ENCODE data around the gene MAPK1. TPM values are rescaled to one million over a fixed set of nuclear protein-coding genes. Genes with fewer than 3 reads are reported as not detected.

Gene MAPK1
- total RNA-seq, 2 experiments from 2014 or later = 39.4 to 44.0 TPM

- H3K4me3 Mint-ChIP-seq = no peak overlapping the region
- peaks cover 96% of the 10 kb centered on the region for H3K4me1 Mint-ChIP-seq (ENCODE audit: low read depth)
- TF ChIP-seq CTCF (IDR thresholded peaks at IDR 0.05) = no peak
- Histone ChIP-seq H3K27me3 (ENCODE audit: control insufficient read depth in 1 of 2, insufficient read depth in 2 of 2, low read length in 2 of 2) (no peaks in the 10 kb centered on the region), H3K9me3 (ENCODE audit: control insufficient read depth in 1 of 2, insufficient read depth in 1 of 2, low read length in 2 of 2) (no peaks in the 10 kb centered on the region), H3K4me1 (ENCODE audit: insufficient read depth, low read length) (peaks cover 57% of the 10 kb centered on the region), H3K27ac (ENCODE audit: low read depth in 1 of 2, low read length in 2 of 2) (no peak overlapping the region), H3K36me3 (ENCODE audit: insufficient read depth, low read length) (no peaks in the 10 kb centered on the region), H3K4me3 (ENCODE audit: low read length) (no peak overlapping the region)
- peaks cover 13% of the 10 kb centered on the region for H3K36me3 Mint-ChIP-seq (ENCODE audit: low read depth)
- ChIA-PET CTCF (interaction anchor here (1.8 kb wide), 1 partner anchor 10 kb away, joined by 4 read pairs; the partner anchor contains the start of gene MAPK1), POLR2A (no interaction called here)
- intact Hi-C loops (cut with DNase I, micrococcal nuclease) = no loop called here
- no peaks in the 10 kb centered on the region for H3K9me3 Mint-ChIP-seq
- H3K27ac Mint-ChIP-seq = no peak overlapping the region
- DNase-seq (no peak), ATAC-seq (ENCODE audit: poor library complexity) (no peak)
- no peaks in the 10 kb centered on the region for H3K27me3 Mint-ChIP-seq
These were observed 10.6 kb downstream of the MAPK1 start for GRCh38 chr22:21856868-21857267.

GRCh38 chr22:21856197-21856596, 11.2 kb downstream of the MAPK1 start:
- Histone ChIP-seq H3K4me1 (ENCODE audit: insufficient read depth, low read length) (peaks cover 52% of the 10 kb centered on the region), H3K36me3 (ENCODE audit: insufficient read depth, low read length) (no peaks in the 10 kb centered on the region), H3K27me3 (ENCODE audit: control insufficient read depth in 1 of 2, insufficient read depth in 2 of 2, low read length in 2 of 2) (no peaks in the 10 kb centered on the region), H3K4me3 (ENCODE audit: low read length) (no peak overlapping the region), H3K9me3 (ENCODE audit: control insufficient read depth in 1 of 2, insufficient read depth in 1 of 2, low read length in 2 of 2) (no peaks in the 10 kb centered on the region), H3K27ac (ENCODE audit: low read depth in 1 of 2, low read length in 2 of 2) (no peak overlapping the region)
- Mint-ChIP-seq H3K9me3 (no peaks in the 10 kb centered on the region), H3K27me3 (no peaks in the 10 kb centered on the region), H3K4me1 (ENCODE audit: low read depth) (peaks cover 96% of the 10 kb centered on the region), H3K27ac (peak overlapping the region; percentile 29), H3K36me3 (ENCODE audit: low read depth) (peaks cover 16% of the 10 kb centered on the region), H3K4me3 (peak overlapping the region; percentile 37)
- TF ChIP-seq CTCF (IDR thresholded peaks at IDR 0.05) = no peak
- DNase-seq (no peak), ATAC-seq (ENCODE audit: poor library complexity) (no peak)
- intact Hi-C loops (cut with DNase I, micrococcal nuclease) = no loop called here
- ChIA-PET CTCF (no interaction called here), POLR2A (interaction anchor here (1.0 kb wide), 1 partner anchor 11 kb away, joined by 3 read pairs; the partner anchor contains the start of gene MAPK1)

GRCh38 chr22:21855676-21856075, 11.8 kb downstream of the MAPK1 start:
- Histone ChIP-seq H3K27me3 (ENCODE audit: control insufficient read depth in 1 of 2, insufficient read depth in 2 of 2, low read length in 2 of 2) (no peaks in the 10 kb centered on the region), H3K4me3 (ENCODE audit: low read length) (no peak overlapping the region), H3K4me1 (ENCODE audit: insufficient read depth, low read length) (peaks cover 47% of the 10 kb centered on the region), H3K27ac (ENCODE audit: low read depth in 1 of 2, low read length in 2 of 2) (no peak overlapping the region), H3K9me3 (ENCODE audit: control insufficient read depth in 1 of 2, insufficient read depth in 1 of 2, low read length in 2 of 2) (no peaks in the 10 kb centered on the region), H3K36me3 (ENCODE audit: insufficient read depth, low read length) (no peaks in the 10 kb centered on the region)
- ChIA-PET POLR2A (interaction anchor here (1.0 kb wide), 1 partner anchor 12 kb away, joined by 3 read pairs; the partner anchor contains the start of gene MAPK1), CTCF (interaction anchor here (1.3 kb wide), 1 partner anchor 97 kb away, joined by 4 read pairs; the partner anchor contains the start of gene PPM1F)
- peak overlapping the region; percentile 37 for H3K4me3 Mint-ChIP-seq
- peak overlapping the region; percentile 29 for H3K27ac Mint-ChIP-seq
- H3K4me1 Mint-ChIP-seq (ENCODE audit: low read depth) = peaks cover 95% of the 10 kb centered on the region
- H3K9me3 Mint-ChIP-seq = no peaks in the 10 kb centered on the region
- intact Hi-C loops (cut with DNase I, micrococcal nuclease) = no loop called here
- TF ChIP-seq CTCF (IDR thresholded peaks at IDR 0.05) = no peak
- H3K36me3 Mint-ChIP-seq (ENCODE audit: low read depth) = peaks cover 16% of the 10 kb centered on the region
- ATAC-seq (ENCODE audit: poor library complexity) (no peak), DNase-seq (peak in 1 of 14 experiments; percentile 11)
- no peaks in the 10 kb centered on the region for H3K27me3 Mint-ChIP-seq
